ENCODE results near the gene GALT.

Gene GALT

GRCh38 chr9:34684145-34684544, 37.7 kb downstream of the GALT start:
- DNase-seq (ENCODE audit: low spot score), result no peak

- no peak for DNase-seq (ENCODE audit: low spot score)
Observed at GRCh38 chr9:34684816-34685215, 38.3 kb downstream of the GALT start.

GRCh38 chr9:34685591-34685990, 39.1 kb downstream of the GALT start:
- no peak for DNase-seq (ENCODE audit: low spot score)

- no peak for DNase-seq (ENCODE audit: low spot score)
Observed at GRCh38 chr9:34686231-34686630, 39.8 kb downstream of the GALT start.

- no peak for DNase-seq (ENCODE audit: low spot score)
Observed at GRCh38 chr9:34686732-34687131, 40.3 kb downstream of the GALT start.

GRCh38 chr9:34687276-34688030, 41.0 kb downstream of the GALT start:
- DNase-seq (ENCODE audit: low spot score), result no peak

GRCh38 chr9:34688329-34689115, 42.0 kb downstream of the GALT start:
- no peak for DNase-seq (ENCODE audit: low spot score)

GRCh38 chr9:34689116-34689470, 42.6 kb downstream of the GALT start:
- DNase-seq (ENCODE audit: low spot score), result no peak

- DNase-seq (ENCODE audit: low spot score), result no peak
Observed at GRCh38 chr9:34689512-34689911, 43.0 kb downstream of the GALT start.

GRCh38 chr9:34690983-34691935, 44.8 kb downstream of the GALT start, which contains the start of gene CCL19:
TSS of gene CCL19 (minus strand) at chr9:34691276. CDS start at chr9:34691139, 137 bp downstream.
- no peak for DNase-seq (ENCODE audit: low spot score)

GRCh38 chr9:34691936-34692315, 45.5 kb downstream of the GALT start:
- no peak for DNase-seq (ENCODE audit: low spot score)

GRCh38 chr9:34693560-34693959, 47.1 kb downstream of the GALT start:
- no peak for DNase-seq (ENCODE audit: low spot score)

GRCh38 chr9:34694811-34695210, 48.3 kb downstream of the GALT start:
- DNase-seq (ENCODE audit: low spot score), result no peak
